HepG2 (cell line): ENCODE results near the gene FAM53C. TPM values are rescaled to one million over a fixed set of nuclear protein-coding genes. Genes with fewer than 3 reads are reported as not detected.

Experiments
- ATAC-seq: fragments of 200-7000 bp; cut with Tn5 transposase; 3 replicates; pipeline ENCODE4 v1.9.1; 2020; ENCODE audit warnings: mild to moderate bottlenecking, moderate library complexity
- BruUV-seq: library from RNA; stranded (reverse); fragments of 400-500 nt; replicated peaks from 2 replicates; lab custom pipeline; 2021; lab: Mats Ljungman, UMichigan
- CTCF ChIA-PET: fragments of 300-600 bp; formaldehyde crosslinking; extraction: SDS; loops from one replicate; lab custom pipeline; 2021; ENCODE audit warnings: low total read pairs, inconsistent platforms, low intra/inter-chr PET ratio; lab: Yijun Ruan, JAX
- POLR2A ChIA-PET: fragments of 350-600 bp; sonication (Branson Sonifier 250); formaldehyde crosslinking; loops from one replicate; lab custom pipeline; 2020; ENCODE audit warnings: antibody characterized with exemption, inconsistent platforms; lab: Yijun Ruan, JAX
- DNase-seq: peaks from one replicate; pipeline ENCODE4 v3.0.0-alpha.2; 2015; ENCODE audit warnings: low spot score
- FAIRE-seq: peaks from 3 replicates; lab custom pipeline; 2011; peaks lifted over from hg19 to GRCh38; lab: Jason Lieb, UNC
- H2AFZ ChIP-seq: one replicate; pipeline ENCODE4 v1.6.1; 2011; ENCODE audit warnings: low read length, inconsistent platforms
- H3K27ac ChIP-seq: fragments of 300-600 bp; 3 replicates; pipeline ENCODE4 v1.8.0; 2011; ENCODE audit warnings: mixed run types, mild to moderate bottlenecking, mixed read lengths, low read length, inconsistent platforms; ENCODE audit not compliant: insufficient read depth; ENCODE audit errors: extremely low read length
- H3K27me3 ChIP-seq, 2 experiments: fragments of 200-600 bp in 1 of 2; 2 replicates in 1 of 2; 3 replicates in 1 of 2; pipeline versions ENCODE4 v1.6.0 to v1.8.0; 2011; ENCODE audit warnings: low read length in 2 of 2, mild to moderate bottlenecking in 2 of 2, moderate library complexity in 2 of 2, inconsistent platforms in 1 of 2; ENCODE audit not compliant: insufficient read depth in 2 of 2, control insufficient read depth in 1 of 2
- H3K36me3 ChIP-seq, 2 experiments: fragments of 200-600 bp in 1 of 2; replicated peaks in 1 of 2; 2 replicates in 1 of 2; 3 replicates in 1 of 2; pipeline versions ENCODE4 v1.5.1 to v1.8.0; 2011; ENCODE audit warnings: low read length in 2 of 2, inconsistent platforms in 1 of 2; ENCODE audit not compliant: insufficient read depth in 2 of 2, control insufficient read depth in 1 of 2
- H3K4me1 ChIP-seq: 2 replicates; pipeline ENCODE4 v1.5.1; 2012; ENCODE audit warnings: low read length, inconsistent platforms; ENCODE audit not compliant: insufficient read depth
- H3K4me2 ChIP-seq: 2 replicates; pipeline ENCODE4 v1.6.0; 2011; ENCODE audit warnings: low read depth, low read length, inconsistent platforms
- H3K4me3 ChIP-seq, 3 experiments: fragments of 200-600 bp in 1 of 3; sonication (generic), shearing (Covaris generic) in 1 of 3; replicated peaks in 1 of 3; 2 replicates each; pipeline ENCODE4 v1.5.1; 2011 to 2016; ENCODE audit warnings: low read length in 3 of 3, inconsistent platforms in 2 of 3, low read depth in 2 of 3, mild to moderate bottlenecking in 2 of 3, control low read depth in 1 of 3, mixed read lengths in 1 of 3; ENCODE audit not compliant: insufficient read depth in 1 of 3
- H3K79me2 ChIP-seq: one replicate; pipeline ENCODE4 v1.6.1; 2011; ENCODE audit warnings: low read length, inconsistent platforms; ENCODE audit not compliant: insufficient read depth
- H3K9ac ChIP-seq: 2 replicates; pipeline ENCODE4 v1.6.0; 2011; ENCODE audit warnings: mild to moderate bottlenecking, low read depth, low read length, inconsistent platforms; ENCODE audit not compliant: insufficient read depth
- H3K9me3 ChIP-seq: 2 replicates; pipeline ENCODE4 v1.5.1; 2012; ENCODE audit warnings: mild to moderate bottlenecking, low read length
- H4K20me1 ChIP-seq: 2 replicates; pipeline ENCODE4 v1.6.0; 2011; ENCODE audit warnings: inconsistent platforms, mild to moderate bottlenecking, low read length, moderate library complexity; ENCODE audit not compliant: insufficient read depth
- CENPT ChIP-seq: sonication (generic); formaldehyde crosslinking; IDR thresholded peaks from 2 replicates; pipeline ENCODE4 v1.8.0; 2022; ENCODE audit warnings: low read depth, mild to moderate bottlenecking, moderate library complexity, missing genetic modification reagents
- CHD4 ChIP-seq: fragments of 200-600 bp; sonication (generic); IDR thresholded peaks from 2 replicates; pipeline ENCODE4 v1.7.0; 2017; ENCODE audit warnings: mild to moderate bottlenecking, low read length, borderline replicate concordance
- IKZF1 ChIP-seq: fragments of 450-650 bp; IDR thresholded peaks from 2 replicates; pipeline ENCODE4 v1.7.1; 2016
- KLF12 ChIP-seq: sonication (generic); formaldehyde crosslinking; IDR thresholded peaks from 2 replicates; pipeline ENCODE4 v1.4.0; 2020; ENCODE audit warnings: missing genetic modification reagents, borderline replicate concordance
- NR3C1 ChIP-seq: sonication (generic); formaldehyde crosslinking; IDR thresholded peaks from 2 replicates; pipeline ENCODE4 v1.4.0; 2020; ENCODE audit warnings: missing genetic modification reagents
- PPARG ChIP-seq: conservative IDR thresholded peaks from 2 replicates; pipeline ENCODE4 v1.6.1; 2016; ENCODE audit warnings: missing biosample characterization, missing genetic modification reagents
- SMAD1 ChIP-seq: sonication (generic); formaldehyde crosslinking; IDR thresholded peaks from 2 replicates; pipeline ENCODE4 v1.4.0; 2020; ENCODE audit warnings: missing genetic modification reagents, low read depth, mild to moderate bottlenecking, borderline replicate concordance
- SP1 ChIP-seq, 2 experiments: fragments of 450-650 bp in 1 of 2; sonication (generic) in 1 of 2; formaldehyde crosslinking in 1 of 2; IDR thresholded peaks; 2 replicates each; pipeline versions ENCODE4 v1.4.0 to v1.6.1; 2016 to 2020; ENCODE audit warnings: missing genetic modification reagents in 1 of 2
- ZFAT ChIP-seq: sonication (generic); formaldehyde crosslinking; conservative IDR thresholded peaks from 2 replicates; pipeline ENCODE4 v1.8.1; 2023; ENCODE audit warnings: missing genetic modification reagents, inconsistent platforms
- ZNF256 ChIP-seq: sonication (generic); formaldehyde crosslinking; conservative IDR thresholded peaks from 2 replicates; pipeline ENCODE4 v1.4.0; 2020; ENCODE audit warnings: missing genetic modification reagents
- ZNF430 ChIP-seq: sonication (generic); formaldehyde crosslinking; IDR thresholded peaks from 2 replicates; pipeline ENCODE4 v1.9.0; 2021; ENCODE audit warnings: mild to moderate bottlenecking, missing genetic modification reagents
- ZNF768 ChIP-seq: sonication (generic); formaldehyde crosslinking; IDR thresholded peaks from 2 replicates; pipeline ENCODE4 v1.4.0; 2020; ENCODE audit warnings: missing genetic modification reagents
- WGBS: methylation state at CpG from one replicate; pipeline ENCODE4 v1.1.6; 2017; ENCODE audit warnings: low lambda C conversion rate; 5-methylcytosine and 5-hydroxymethylcytosine counted together
- in situ Hi-C: cut with HindIII; loops from 2 replicates; pipeline ENCODE4 v1.10.0; 2017; ENCODE audit warnings: low pct_unique_long_range_greater_than_20kb; ENCODE audit not compliant: extremely low pct_ligation_motif_present
- intact Hi-C: fragments of 100-400 bp; cut with micrococcal nuclease; formaldehyde crosslinking; loops from one replicate; pipeline ENCODE4 v1.10.0; 2022; ENCODE audit not compliant: unreplicated experiment
- polyA plus RNA-seq, 8 experiments: library from polyadenylated mRNA; depleted of rRNA in 3 of 8; stranded (reverse) in 7 of 8; unstranded in 1 of 8; fragments of >200 nt; fragmentation: Illumina TruSeq in 4 of 8; extraction: Trizol in 4 of 8; gene quantifications; 2 replicates each; pipeline versions ENCODE4 v1.2.1 to v1.2.3, GENCODE V29; 2011 to 2016; ENCODE audit warnings: low read depth in 4 of 8, missing spikeins in 1 of 8, mixed read lengths in 1 of 8; ENCODE audit not compliant: insufficient read depth in 1 of 8
- total RNA-seq, 5 experiments: library from RNA; depleted of rRNA; stranded (reverse); fragments of >200 nt; fragmentation: Illumina TruSeq; extraction: Trizol; gene quantifications; 2 replicates each; pipeline ENCODE4 v1.2.3, GENCODE V29; 2016; ENCODE audit warnings: low read depth in 1 of 5
- TF ChIP-seq, protein P1 (sequence below): sonication (generic); formaldehyde crosslinking; IDR thresholded peaks from 2 replicates; pipeline ENCODE4 v1.4.0; 2020; ENCODE audit warnings: missing genetic modification reagents, borderline replicate concordance
- TF ChIP-seq, protein P2 (sequence below): sonication (generic); formaldehyde crosslinking; IDR thresholded peaks from 2 replicates; pipeline ENCODE4 v1.4.0; 2020; ENCODE audit warnings: low read depth, mild to moderate bottlenecking, missing genetic modification reagents
- TF ChIP-seq, protein P3 (sequence below): sonication (generic); formaldehyde crosslinking; IDR thresholded peaks from 2 replicates; pipeline ENCODE4 v1.5.0; 2020; ENCODE audit warnings: missing genetic modification reagents, mild to moderate bottlenecking, borderline replicate concordance

The FAM53C gene
- total and polyA plus RNA-seq, 2 of the 13 experiments (the other 11 are each of a cell fraction or from before 2014, with no cell fraction given): 26.9 to 30.1 TPM

- Histone ChIP-seq H3K27me3 (no peaks in the 10 kb centered on the region), H3K9me3 (no peaks in the 10 kb centered on the region), H3K79me2 (no peaks in the 10 kb centered on the region), H3K36me3 (peaks cover 12 to 62% of the 10 kb centered on the region in 2 experiments), H3K4me3 (no peak overlapping the region), H2AFZ (no peak overlapping the region), H3K9ac (no peak overlapping the region), H3K27ac (no peak overlapping the region), H4K20me1 (no peaks in the 10 kb centered on the region), H3K4me1 (no peaks in the 10 kb centered on the region), H3K4me2 (no peak overlapping the region)
- no peak for ATAC-seq
- in situ Hi-C loops (no loop called here), intact Hi-C loops (no loop called here)
- ChIA-PET CTCF (no interaction called here), POLR2A (no interaction called here)
- no peak for FAIRE-seq
- no TSS peak for BruUV-seq
- no peak for DNase-seq
- no peak for TF ChIP-seq PPARG (CRISPR knock-in tag)
- no peak for TF ChIP-seq ZNF256 (CRISPR knock-in tag)
- no peak for TF ChIP-seq ZFAT
- TF ChIP-seq CENPT (CRISPR knock-in tag): no peak
- TF ChIP-seq SMAD1 (CRISPR knock-in tag): no peak
- no peak for TF ChIP-seq CHD4
- TF ChIP-seq NR3C1 (CRISPR knock-in tag): no peak
- TF ChIP-seq, protein P1, sequence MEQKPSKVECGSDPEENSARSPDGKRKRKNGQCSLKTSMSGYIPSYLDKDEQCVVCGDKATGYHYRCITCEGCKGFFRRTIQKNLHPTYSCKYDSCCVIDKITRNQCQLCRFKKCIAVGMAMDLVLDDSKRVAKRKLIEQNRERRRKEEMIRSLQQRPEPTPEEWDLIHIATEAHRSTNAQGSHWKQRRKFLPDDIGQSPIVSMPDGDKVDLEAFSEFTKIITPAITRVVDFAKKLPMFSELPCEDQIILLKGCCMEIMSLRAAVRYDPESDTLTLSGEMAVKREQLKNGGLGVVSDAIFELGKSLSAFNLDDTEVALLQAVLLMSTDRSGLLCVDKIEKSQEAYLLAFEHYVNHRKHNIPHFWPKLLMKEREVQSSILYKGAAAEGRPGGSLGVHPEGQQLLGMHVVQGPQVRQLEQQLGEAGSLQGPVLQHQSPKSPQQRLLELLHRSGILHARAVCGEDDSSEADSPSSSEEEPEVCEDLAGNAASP: no peak
- TF ChIP-seq, protein P2, sequence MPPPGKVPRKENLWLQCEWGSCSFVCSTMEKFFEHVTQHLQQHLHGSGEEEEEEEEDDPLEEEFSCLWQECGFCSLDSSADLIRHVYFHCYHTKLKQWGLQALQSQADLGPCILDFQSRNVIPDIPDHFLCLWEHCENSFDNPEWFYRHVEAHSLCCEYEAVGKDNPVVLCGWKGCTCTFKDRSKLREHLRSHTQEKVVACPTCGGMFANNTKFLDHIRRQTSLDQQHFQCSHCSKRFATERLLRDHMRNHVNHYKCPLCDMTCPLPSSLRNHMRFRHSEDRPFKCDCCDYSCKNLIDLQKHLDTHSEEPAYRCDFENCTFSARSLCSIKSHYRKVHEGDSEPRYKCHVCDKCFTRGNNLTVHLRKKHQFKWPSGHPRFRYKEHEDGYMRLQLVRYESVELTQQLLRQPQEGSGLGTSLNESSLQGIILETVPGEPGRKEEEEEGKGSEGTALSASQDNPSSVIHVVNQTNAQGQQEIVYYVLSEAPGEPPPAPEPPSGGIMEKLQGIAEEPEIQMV (CRISPR knock-in tag): no peak
- no peak for TF ChIP-seq ZNF768 (CRISPR knock-in tag)
- no peak for TF ChIP-seq ZNF430 (CRISPR knock-in tag)
- TF ChIP-seq, protein P3, sequence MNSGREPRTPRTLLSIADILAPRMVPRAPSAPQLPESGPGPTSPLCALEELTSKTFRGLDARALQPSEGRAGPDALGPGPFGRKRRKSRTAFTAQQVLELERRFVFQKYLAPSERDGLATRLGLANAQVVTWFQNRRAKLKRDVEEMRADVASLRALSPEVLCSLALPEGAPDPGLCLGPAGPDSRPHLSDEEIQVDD (CRISPR knock-in tag): no peak
- TF ChIP-seq KLF12 (CRISPR knock-in tag): no peak
- TF ChIP-seq IKZF1: no peak
- no peak for TF ChIP-seq SP1 (IDR thresholded peaks at IDR 0.05)
- TF ChIP-seq SP1 (CRISPR knock-in tag; IDR thresholded peaks at IDR 0.05): no peak
- WGBS: 94% methylated on average over 8 of the region's 8 CpGs
Observed at GRCh38 chr5:138382347-138382746, 44.3 kb downstream of the FAM53C start.
